ENCODE data around the gene MACROD2. TPM values are rescaled to one million over a fixed set of nuclear protein-coding genes. Genes with fewer than 3 reads are reported as not detected.

MACROD2 gene
- total RNA-seq, 1 donor from 2014 or later: 2.4 TPM

DNA sequence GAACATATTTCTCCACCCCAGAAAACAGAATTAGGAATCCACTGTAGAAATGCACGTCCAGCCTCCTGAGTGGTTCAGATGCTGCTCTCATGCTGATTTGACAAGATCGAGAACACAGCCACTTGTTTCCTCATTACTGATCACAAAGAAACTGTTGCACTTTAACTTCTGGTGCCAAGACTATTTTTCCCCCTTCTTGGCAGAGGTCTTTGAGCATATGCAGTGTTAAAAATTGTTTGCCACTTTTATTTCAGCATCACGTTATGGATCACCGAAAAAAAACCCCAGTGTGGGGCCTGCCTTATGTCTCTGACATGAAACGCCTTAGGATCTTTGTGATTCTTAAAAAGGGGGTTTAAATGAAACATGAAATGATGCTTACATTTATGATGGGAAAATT lies 1511.0 kb downstream of the MACROD2 start:
- no peaks in the 10 kb centered on the region for H3K9me3 ChIP-seq (ENCODE audit: insufficient read depth, low read depth, low read length)
- TF ChIP-seq, protein P1, sequence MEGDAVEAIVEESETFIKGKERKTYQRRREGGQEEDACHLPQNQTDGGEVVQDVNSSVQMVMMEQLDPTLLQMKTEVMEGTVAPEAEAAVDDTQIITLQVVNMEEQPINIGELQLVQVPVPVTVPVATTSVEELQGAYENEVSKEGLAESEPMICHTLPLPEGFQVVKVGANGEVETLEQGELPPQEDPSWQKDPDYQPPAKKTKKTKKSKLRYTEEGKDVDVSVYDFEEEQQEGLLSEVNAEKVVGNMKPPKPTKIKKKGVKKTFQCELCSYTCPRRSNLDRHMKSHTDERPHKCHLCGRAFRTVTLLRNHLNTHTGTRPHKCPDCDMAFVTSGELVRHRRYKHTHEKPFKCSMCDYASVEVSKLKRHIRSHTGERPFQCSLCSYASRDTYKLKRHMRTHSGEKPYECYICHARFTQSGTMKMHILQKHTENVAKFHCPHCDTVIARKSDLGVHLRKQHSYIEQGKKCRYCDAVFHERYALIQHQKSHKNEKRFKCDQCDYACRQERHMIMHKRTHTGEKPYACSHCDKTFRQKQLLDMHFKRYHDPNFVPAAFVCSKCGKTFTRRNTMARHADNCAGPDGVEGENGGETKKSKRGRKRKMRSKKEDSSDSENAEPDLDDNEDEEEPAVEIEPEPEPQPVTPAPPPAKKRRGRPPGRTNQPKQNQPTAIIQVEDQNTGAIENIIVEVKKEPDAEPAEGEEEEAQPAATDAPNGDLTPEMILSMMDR (IDR thresholded peaks at IDR 0.05; ENCODE audit: insufficient read depth, low read depth, low read length): no peak
- TF ChIP-seq EZH2 (IDR thresholded peaks at IDR 0.05; ENCODE audit: insufficient read depth, low read length): no peak
- H3K27me3 Mint-ChIP-seq (ENCODE audit: low read depth, unreplicated experiment): no peaks in the 10 kb centered on the region
- H3K79me2 ChIP-seq (ENCODE audit: insufficient read depth, low read length): no peaks in the 10 kb centered on the region
- H2AFZ ChIP-seq (ENCODE audit: low read depth, low read length): no peak overlapping the region
- no peak overlapping the region for H3K9ac ChIP-seq (ENCODE audit: low read length)
- no peak overlapping the region for H3K4me2 ChIP-seq (ENCODE audit: low read length)
- H3K9me3 Mint-ChIP-seq (ENCODE audit: unreplicated experiment): no peaks in the 10 kb centered on the region
- no peak overlapping the region for H3K4me3 Mint-ChIP-seq (ENCODE audit: unreplicated experiment)
- H3K36me3 ChIP-seq (ENCODE audit: insufficient read depth, low read length): no peaks in the 10 kb centered on the region
- DNase-seq (ENCODE audit: low read depth) (no peak), FAIRE-seq (no peak)
- H3K36me3 Mint-ChIP-seq (ENCODE audit: low read depth, unreplicated experiment): no peaks in the 10 kb centered on the region
- H3K4me3 ChIP-seq (ENCODE audit: insufficient read depth, low read depth, low read length): no peak overlapping the region
- H3K27ac ChIP-seq (ENCODE audit: low read depth, low read length): no peak overlapping the region
- no peaks in the 10 kb centered on the region for H3K27me3 ChIP-seq (ENCODE audit: insufficient read depth, low read length)
- H3K27ac Mint-ChIP-seq (ENCODE audit: unreplicated experiment): no peak overlapping the region
- H3K4me1 Mint-ChIP-seq (ENCODE audit: low read depth, unreplicated experiment): no peaks in the 10 kb centered on the region
- H4K20me1 ChIP-seq (ENCODE audit: insufficient read depth, low read length): no peaks in the 10 kb centered on the region
- no peaks in the 10 kb centered on the region for H3K4me1 ChIP-seq (ENCODE audit: insufficient read depth, low read length)

DNA sequence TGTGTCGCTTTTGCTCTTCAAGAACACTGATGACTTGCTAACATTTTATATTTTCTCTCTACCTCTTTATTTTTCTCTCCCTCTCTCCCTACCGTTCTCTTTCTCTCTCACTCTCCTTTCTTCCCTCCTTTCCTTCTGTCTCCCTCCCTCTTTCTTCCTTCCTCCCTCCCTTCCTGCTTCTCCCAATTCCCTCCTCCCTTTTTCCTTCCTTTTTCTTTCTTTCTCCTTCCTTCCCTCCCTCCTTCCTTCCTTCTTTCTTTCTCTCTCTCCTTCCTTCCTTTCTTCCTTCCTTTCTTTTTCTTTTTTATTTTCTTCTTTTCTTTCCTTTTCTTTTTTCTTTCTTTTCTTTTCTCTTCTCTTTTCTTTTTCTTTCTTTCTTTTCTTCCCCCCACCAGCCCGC lies 1511.8 kb downstream of the MACROD2 start:
- peaks cover 1% of the 10 kb centered on the region for H3K36me3 Mint-ChIP-seq (ENCODE audit: low read depth, unreplicated experiment)
- DNase-seq (ENCODE audit: low read depth) (no peak), FAIRE-seq (no peak)
- H3K36me3 ChIP-seq (ENCODE audit: insufficient read depth, low read length): no peaks in the 10 kb centered on the region
- no peaks in the 10 kb centered on the region for H3K9me3 ChIP-seq (ENCODE audit: insufficient read depth, low read depth, low read length)
- no peaks in the 10 kb centered on the region for H4K20me1 ChIP-seq (ENCODE audit: insufficient read depth, low read length)
- H3K4me2 ChIP-seq (ENCODE audit: low read length): no peak overlapping the region
- H3K4me1 ChIP-seq (ENCODE audit: insufficient read depth, low read length): no peaks in the 10 kb centered on the region
- H3K79me2 ChIP-seq (ENCODE audit: insufficient read depth, low read length): no peaks in the 10 kb centered on the region
- no peak overlapping the region for H2AFZ ChIP-seq (ENCODE audit: low read depth, low read length)
- no peak overlapping the region for H3K27ac ChIP-seq (ENCODE audit: low read depth, low read length)
- no peaks in the 10 kb centered on the region for H3K9me3 Mint-ChIP-seq (ENCODE audit: unreplicated experiment)
- H3K27me3 ChIP-seq (ENCODE audit: insufficient read depth, low read length): no peaks in the 10 kb centered on the region
- H3K9ac ChIP-seq (ENCODE audit: low read length): no peak overlapping the region
- H3K27ac Mint-ChIP-seq (ENCODE audit: unreplicated experiment): no peak overlapping the region
- no peak overlapping the region for H3K4me3 ChIP-seq (ENCODE audit: insufficient read depth, low read depth, low read length)
- TF ChIP-seq, protein P1 (IDR thresholded peaks at IDR 0.05; ENCODE audit: insufficient read depth, low read depth, low read length): no peak
- no peaks in the 10 kb centered on the region for H3K27me3 Mint-ChIP-seq (ENCODE audit: low read depth, unreplicated experiment)
- H3K4me3 Mint-ChIP-seq (ENCODE audit: unreplicated experiment): no peak overlapping the region
- no peaks in the 10 kb centered on the region for H3K4me1 Mint-ChIP-seq (ENCODE audit: low read depth, unreplicated experiment)

DNA sequence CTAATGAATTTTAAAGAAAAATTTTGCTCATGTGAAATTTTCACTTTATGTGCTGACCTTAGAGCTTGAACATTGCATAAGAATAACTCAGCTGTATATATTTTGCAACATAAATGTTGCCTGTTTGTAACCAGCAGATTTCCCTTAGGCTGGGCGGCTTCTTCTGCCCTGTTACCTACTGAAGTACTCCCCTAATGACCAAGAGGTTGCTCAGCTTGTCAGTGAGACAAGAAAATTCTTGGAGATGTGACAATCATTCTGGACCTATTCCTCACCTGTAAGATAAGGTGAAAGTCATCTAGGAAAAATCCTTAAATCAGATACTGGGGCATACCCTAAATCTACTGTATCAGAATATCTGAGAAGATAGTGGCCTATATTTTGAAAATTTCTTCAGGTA lies 1516.2 kb downstream of the MACROD2 start:
- Histone ChIP-seq H2AFZ (ENCODE audit: low read depth, low read length) (no peak overlapping the region), H3K27ac (ENCODE audit: low read depth, low read length) (no peak overlapping the region), H3K4me1 (ENCODE audit: insufficient read depth, low read length) (no peaks in the 10 kb centered on the region), H3K9ac (ENCODE audit: low read length) (no peak overlapping the region), H3K79me2 (ENCODE audit: insufficient read depth, low read length) (no peaks in the 10 kb centered on the region), H3K9me3 (ENCODE audit: insufficient read depth, low read depth, low read length) (no peaks in the 10 kb centered on the region), H4K20me1 (ENCODE audit: insufficient read depth, low read length) (no peaks in the 10 kb centered on the region), H3K36me3 (ENCODE audit: insufficient read depth, low read length) (no peaks in the 10 kb centered on the region), H3K4me2 (ENCODE audit: low read length) (no peak overlapping the region), H3K27me3 (ENCODE audit: insufficient read depth, low read length) (no peaks in the 10 kb centered on the region), H3K4me3 (ENCODE audit: insufficient read depth, low read depth, low read length) (no peak overlapping the region)
- DNase-seq (ENCODE audit: low read depth) (no peak), FAIRE-seq (no peak)
- H3K4me1 Mint-ChIP-seq (ENCODE audit: low read depth, unreplicated experiment): no peaks in the 10 kb centered on the region
- H3K27ac Mint-ChIP-seq (ENCODE audit: unreplicated experiment): no peak overlapping the region
- H3K4me3 Mint-ChIP-seq (ENCODE audit: unreplicated experiment): no peak overlapping the region
- no peaks in the 10 kb centered on the region for H3K27me3 Mint-ChIP-seq (ENCODE audit: low read depth, unreplicated experiment)
- no peaks in the 10 kb centered on the region for H3K9me3 Mint-ChIP-seq (ENCODE audit: unreplicated experiment)
- TF ChIP-seq, protein P1 (IDR thresholded peaks at IDR 0.05; ENCODE audit: insufficient read depth, low read depth, low read length): no peak
- no peak for TF ChIP-seq EZH2 (IDR thresholded peaks at IDR 0.05; ENCODE audit: insufficient read depth, low read length)
- peaks cover 1% of the 10 kb centered on the region for H3K36me3 Mint-ChIP-seq (ENCODE audit: low read depth, unreplicated experiment)
